Raji (cell line): ENCODE results near the gene IRX2.

Experiments used
- POLR2A ChIP-seq: IDR thresholded peaks from 2 replicates; pipeline ENCODE4 v1.6.1; 2011; ENCODE audit warnings: low read depth, low read length, control low read depth; ENCODE audit not compliant: insufficient read depth

IRX2 gene

DNA sequence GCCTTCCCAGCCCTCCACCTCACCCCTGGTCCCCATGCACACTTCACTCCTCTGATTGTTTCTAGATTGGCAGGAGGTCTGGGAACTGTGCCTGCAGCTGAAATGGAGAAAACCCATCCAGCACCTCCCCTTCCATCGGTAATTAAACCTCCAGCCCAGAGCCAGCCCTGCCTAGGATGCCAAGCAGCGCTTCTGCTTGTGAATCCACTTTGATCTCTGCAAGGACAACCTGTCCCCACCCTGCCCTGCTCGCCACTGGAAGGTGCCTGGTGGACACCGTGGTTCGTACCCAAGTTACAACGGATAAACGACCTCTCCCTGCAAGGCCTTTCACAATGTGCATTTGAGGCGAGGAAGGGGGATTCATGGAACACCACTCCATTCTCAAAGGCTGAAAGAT lies 50.6 kb downstream of the IRX2 start:
- no peak for TF ChIP-seq POLR2A

GRCh38 chr5:2699686-2700085 lies 51.8 kb downstream of the IRX2 start:
- TF ChIP-seq POLR2A, result no peak

DNA sequence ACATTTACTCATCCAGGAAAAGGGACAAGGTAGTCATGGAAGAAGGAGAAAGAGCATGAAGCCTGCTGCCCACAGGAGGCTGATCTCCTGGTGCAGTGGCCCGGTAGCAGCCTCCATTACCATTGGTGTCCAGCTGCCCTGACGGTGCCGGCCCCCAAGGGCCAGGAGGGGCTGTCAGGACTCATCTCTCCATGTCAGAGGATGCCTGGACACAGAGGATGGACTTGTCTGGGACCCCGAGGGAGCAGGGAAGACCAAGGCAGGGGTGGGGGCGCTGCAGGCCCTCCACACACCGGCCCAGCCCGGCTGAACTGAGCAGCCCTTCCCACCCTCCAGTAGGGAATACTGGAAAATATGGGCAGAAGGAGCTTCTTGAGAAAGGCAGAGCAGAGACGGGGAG lies 52.2 kb downstream of the IRX2 start:
- TF ChIP-seq POLR2A, result no peak

- TF ChIP-seq POLR2A, result no peak
Observed at GRCh38 chr5:2698581-2698980, 52.9 kb downstream of the IRX2 start.

DNA sequence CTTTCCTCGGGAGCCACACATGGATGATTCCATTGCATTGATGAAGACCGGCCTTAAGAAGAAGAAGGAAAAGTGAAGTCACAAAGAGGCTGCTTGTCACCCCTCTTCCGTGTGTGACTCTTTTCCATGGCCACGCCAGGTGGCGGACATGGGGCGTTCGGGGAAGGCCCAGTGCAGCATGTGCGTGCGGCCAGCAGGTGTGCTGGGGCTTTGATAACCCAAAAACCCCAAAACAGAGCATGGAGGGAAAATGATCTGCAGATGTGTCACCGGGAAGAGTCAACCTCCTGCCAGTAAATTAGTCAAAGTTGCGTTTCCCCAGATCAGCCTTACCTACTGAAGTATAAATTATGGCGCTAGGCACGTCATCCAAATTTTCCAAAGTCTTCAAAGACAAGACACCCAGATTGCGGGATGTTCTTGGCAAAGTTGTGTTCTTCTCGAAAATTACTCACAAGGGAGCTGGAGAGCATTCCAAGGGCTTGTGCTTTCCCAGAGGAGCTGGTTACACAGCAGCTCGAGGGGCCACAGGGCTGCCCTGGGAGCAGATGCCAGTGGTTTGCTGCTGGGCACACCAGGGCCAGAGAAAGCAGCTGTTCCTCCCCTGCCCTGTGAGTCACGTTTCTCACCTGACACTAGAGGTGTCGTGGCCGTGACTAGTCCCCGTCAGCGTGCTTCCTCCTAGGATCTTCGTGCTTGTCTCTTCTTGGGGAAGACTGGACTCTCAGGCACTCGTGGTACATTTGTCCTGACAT lies 53.9 kb downstream of the IRX2 start:
- no peak for TF ChIP-seq POLR2A

DNA sequence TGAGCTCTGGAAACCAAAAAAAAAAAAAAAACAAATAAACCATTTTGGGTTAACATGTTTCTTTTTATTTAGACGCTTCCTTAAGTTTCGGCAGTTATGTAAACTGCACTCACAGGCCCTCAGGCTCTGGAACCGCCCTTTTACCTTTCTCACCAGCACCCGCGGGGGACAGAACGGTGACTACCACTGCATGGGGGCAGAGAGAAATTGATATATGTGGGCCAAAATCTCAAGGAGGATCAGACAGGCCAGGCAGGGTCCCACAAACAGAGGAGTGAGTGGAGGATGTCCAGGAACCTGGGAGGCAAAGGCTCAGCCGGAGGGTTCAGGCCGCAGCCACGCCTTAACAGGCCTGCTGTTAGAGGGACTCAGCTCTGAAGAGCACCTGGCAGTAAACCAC lies 54.4 kb downstream of the IRX2 start:
- no peak for TF ChIP-seq POLR2A
